RPMI7951 (cell line): ENCODE results near the gene DCANP1. TPM values are rescaled to one million over a fixed set of nuclear protein-coding genes. Genes with fewer than 3 reads are reported as not detected.

Experiments
- DNase-seq: peaks from one replicate; pipeline ENCODE4 v3.0.0-alpha.2; 2012; ENCODE audit warnings: low read depth
- total RNA-seq: library from RNA; depleted of rRNA; stranded (reverse); fragments of >200 nt; shearing (Covaris generic); gene quantifications from 2 replicates; pipeline ENCODE4 v1.2.3, GENCODE V29; 2014; rRNA removed

Gene DCANP1
- total RNA-seq, 1 experiment from 2014 or later = not detected

DNA sequence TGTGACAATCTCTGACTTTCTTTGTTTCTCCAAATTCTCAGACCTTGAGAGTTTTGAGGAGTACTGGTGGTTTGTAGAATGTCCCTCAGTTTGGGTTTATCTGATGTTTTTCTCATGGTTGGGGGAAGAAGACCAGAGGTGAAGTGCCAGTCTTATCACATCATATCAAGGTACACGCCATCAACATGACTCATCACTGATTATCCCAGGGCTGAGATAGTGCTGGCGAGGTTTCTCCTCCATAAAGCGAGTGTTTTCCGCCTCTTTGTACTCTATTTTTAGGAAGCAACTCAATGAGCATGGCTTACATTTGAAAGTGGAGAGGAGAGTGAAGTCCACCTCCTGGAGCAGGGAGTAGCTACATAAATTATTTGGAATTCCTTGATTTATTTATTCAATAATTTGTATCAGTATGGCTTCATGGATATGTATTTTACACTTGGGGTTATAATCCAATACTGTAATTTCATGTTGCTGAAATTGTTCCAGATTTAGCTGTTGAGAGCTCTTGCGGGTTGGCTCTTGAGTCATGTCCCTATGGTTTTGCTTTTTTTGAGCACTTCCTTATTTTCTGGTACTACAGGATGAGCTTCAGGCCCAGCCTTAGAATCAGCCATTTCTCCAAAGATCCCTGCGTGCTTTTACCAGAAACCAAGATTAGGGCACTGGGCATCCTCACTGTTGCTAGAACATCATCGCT, 23.9 kb downstream of the DCANP1 start:
- peak; percentile 59 for DNase-seq

DNA sequence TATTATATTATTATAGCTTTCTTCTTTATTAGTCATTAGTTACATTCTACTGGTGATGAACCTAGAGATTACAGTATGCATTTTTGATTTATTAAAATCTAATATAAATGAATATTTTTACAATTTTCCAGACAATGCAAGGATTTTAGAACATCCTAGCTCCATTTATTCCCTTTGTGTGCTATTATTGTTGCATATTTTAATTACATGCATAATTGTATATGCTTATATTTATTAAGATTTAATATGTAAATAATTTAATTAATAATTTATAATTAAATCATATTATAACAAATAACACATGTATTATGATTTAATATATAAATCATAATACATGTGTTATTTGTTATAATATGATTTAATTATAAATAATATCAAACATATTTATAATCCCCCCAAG, 24.7 kb downstream of the DCANP1 start:
- DNase-seq = no peak

DNA sequence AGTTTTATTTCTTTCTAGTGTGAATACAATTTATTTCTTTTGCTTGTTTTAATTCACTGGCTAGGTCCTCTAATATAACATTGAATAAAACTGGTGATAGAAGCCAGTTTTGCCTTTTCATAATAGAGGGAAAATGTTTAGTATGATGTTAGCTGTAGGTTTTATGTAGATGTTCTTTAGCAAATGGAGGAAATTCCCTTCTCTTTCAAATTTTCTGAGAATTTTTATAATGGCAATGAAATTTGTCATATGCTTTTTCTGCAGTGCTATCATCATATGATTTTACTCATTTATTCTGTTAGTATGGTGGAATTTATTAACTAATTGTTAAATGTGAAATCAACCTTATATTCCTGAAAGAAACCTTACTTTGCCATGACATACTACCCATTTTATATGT, 30.1 kb downstream of the DCANP1 start:
- no peak for DNase-seq

DNA sequence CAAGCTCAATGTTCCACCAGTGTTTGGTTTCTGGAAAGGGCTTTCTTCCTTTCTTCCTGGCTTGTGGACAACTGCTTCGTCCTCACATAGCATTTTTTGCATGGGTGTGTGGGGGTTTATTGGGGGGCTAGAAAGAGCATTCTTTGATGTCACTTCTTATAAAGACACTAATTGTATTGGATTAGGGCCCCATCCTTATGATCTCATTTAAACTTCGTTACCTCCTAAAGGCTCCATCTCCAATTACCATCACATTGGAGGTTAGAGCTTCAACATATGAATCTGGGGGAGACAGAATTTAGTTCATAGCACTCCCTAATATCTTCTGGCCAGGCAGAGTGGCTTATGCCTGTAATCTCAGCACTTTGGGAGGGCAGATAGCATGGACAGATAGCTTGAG, 42.1 kb downstream of the DCANP1 start:
- DNase-seq = no peak

DNA sequence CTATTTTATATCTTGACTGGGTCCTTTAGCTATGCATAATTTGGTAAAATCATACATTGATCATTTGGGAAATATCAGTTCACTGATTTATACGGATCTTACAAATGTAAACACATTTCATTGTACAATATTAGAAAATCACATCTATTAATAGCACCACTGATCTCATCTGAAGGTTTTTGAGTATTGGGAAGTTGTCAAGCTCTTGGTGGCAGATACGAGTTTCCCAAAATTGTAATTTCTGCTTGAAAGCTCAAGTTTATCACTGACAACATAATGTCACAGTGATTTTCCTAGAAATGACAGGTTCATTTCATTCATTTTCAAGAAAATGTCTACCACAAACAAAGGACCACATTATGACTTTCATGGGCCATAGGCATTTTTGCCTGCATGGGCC, 45.1 kb downstream of the DCANP1 start:
- DNase-seq = no peak

DNA sequence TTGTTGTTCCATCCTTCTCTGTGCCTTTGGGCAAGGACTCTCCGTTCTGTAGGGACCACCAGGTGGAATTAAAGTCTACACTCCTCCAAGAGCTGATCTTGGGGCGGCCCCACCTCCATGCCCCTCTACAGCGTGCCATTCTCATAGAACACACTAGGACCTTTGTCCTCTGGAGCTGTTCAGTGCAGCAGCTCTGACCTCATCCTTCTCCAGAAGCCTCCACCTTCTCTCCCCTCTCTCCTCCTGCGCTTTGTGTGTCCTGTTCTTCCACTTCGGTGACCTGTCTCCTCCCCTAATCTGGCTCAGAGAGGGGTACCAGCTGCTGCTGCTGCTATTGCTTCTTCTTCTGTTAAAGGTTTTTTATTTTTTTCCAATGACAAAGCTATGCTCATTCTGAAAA, 46.3 kb downstream of the DCANP1 start:
- no peak for DNase-seq

DNA sequence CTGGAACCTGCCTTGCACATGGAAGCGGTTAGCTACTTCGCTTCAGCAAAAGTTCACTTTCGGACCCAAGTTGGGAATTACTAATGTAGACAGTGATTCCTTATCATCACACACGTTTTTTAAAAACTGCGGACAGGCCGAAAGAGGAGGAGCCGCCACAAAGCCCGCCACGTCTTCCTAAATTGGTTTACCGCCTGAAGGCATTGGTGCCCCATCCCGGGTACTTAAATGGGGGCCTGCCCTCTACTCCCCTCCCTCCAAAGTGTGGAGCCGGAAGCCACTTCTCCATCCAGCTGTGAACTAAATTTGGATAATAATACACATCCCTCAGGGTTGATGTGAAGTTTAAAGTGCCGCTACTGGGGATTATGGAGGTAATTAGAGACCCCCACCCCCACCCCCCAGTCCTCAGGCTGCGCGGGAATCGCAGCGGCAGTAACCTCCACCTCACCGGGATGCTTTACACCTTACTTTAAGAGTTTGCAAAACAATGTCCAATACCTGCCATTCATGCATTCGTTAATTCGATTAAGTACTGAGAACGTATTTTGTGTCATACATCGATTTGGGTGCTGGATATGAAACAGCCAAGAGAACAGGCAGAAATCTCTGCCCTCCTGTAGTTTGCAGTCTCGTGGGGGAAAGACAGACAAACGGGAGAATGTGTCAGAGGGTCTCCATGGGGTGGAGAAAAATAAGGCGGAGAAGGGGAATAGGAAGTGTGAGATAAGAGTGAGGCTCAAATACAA, 47.2 kb downstream of the DCANP1 start:
- no peak for DNase-seq

DNA sequence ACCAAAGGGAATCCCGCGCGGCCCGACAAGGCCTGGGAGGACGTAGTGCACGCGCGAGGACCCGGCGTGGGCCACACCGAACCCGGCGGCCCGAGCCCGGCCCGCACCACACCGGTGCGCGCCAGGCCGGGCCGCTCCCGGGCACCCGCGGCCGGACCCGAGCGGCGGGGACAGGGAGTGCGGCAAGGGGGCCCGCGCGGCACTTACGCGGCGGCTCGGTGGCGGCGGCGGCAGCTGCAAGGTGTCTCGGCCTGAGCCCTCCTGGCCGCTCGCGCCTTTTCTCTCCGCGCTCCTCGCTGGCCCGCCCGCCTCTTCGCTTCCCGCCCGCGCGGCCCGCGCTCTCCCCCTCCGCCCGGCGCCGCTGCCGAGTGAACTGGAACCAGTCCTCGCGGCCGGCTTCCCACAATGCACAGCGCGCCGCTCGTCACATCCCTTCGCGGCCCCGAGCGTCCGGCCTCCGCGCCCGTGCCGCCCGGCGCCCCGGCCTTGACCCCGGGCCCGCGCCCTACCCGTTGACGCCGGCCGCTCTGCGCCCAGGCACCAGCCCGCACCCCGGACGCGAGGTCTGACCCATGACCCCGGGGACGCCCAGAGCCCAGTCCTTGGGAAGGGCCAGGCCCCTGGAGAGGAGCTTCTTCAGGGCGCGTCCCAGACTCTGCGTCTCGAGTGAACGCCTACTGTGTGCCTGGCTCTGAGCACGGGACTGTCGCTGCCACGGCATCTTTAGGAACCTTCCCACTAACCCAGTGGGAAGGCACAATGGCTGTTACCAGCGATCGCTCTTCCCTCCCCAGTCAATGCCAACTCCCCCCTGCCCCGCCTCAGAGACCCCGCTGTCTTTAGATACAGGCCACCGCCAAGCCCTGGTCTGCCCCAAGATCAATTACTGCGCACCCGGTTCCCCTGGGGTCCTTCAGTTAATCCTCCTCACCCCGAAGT, 48.0 kb downstream of the DCANP1 start, which contains the start of gene MACROH2A1:
MACROH2A1 (minus strand) TSS at position 377 of the 939 bp plus-strand sequence. CDS start 10,138 bp downstream, outside the sequence.
- peak; percentile 83 for DNase-seq

DNA sequence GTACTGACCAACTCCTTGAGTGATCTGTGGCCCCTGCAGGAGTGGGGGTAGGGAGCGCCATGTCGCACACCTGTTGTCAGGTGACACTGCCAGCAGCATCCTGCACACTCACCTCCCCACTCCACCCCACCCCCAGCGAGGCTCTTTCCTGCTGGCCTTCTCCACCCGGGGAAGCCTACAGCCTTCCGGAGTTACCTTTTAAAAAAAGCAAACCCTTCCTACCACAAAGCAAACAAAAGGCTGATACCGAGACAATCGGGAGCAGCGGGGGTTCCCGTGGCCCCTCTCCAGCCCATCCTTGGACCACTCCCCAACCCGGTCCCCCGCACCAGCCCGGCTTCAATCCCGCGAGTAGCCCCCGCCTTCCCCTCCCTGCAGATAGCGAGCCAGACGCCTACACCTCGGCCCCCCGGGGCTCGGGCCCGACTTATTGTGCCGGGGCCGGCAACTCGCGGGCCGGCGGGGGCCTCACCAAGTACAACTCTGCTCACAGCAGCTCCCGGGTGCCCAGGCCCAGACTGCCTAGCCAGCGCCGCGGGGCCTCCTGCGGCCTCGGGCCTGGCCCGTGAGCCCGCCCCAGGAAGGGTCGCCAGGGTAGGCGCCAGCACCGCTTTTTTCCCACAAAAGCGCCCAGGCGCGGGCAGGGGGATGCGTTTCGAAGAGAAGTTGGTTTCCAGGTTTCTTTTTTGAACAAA, 48.8 kb downstream of the DCANP1 start:
- DNase-seq = no peak

DNA sequence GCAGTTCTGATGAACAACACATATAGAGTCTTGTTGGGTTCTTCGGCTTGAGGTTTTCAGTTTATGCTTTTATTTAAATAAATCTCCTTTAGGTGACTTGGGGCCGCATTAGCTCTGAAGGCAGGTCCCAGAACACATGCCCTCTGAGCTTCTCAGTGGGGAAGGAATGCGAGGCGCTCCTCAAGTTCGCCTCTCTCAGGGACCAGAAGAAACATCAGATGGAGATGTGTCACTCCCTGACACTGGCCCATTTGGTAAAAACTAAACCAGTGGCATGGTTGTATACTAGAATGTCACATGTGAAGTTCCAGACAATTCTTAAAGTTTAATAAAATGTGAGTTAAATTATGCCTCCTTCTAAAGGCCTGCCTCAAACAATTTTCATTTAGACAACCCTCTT, 50.1 kb downstream of the DCANP1 start:
- DNase-seq = no peak

DNA sequence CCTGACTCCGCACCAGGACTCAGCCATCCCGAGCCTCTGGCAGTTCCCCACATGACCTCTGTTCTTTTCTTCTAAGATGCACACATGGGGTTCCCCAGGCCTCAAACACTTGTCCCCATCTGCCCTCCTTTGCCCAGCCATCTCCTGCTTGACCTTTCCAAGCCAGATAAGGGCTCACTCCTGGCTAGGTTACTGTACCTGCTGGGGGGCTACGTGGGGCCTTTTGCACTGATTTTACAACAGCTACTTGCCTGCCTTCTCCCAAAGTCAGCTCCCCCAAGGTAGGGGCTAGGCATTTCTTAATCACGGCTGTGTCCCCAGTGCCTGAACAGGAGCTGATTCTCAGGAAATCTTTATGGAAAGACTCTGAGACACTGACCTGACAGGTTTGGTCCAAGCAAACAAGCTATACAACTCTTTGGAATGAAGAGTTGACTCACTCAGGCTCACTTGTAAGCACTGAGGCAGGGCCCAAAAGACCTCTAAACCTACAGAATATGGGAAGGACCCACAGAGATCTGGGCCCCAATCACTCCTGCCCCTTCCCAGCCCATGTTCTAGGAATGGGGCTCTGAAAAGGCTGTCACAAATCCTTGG, 50.6 kb downstream of the DCANP1 start:
- DNase-seq = no peak

DNA sequence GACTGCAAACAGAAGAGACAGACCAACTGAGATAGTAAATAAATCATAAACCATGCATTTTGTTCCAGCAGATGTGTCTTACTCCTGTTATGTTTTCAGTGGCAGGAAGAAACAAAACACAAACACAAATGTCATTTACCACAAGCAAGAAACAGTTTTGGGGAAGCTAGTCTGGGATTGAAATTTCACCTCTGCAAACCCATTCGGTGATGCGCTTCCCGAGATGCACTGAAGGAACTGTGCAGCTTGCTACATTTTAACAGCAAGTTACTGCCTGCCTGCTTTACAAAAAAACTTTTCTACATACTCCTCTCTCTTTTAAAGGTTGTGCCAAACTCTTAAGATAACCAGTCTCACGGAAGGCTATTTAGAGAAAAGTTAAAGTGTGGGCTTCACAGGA, 51.3 kb downstream of the DCANP1 start:
- no peak for DNase-seq

DNA sequence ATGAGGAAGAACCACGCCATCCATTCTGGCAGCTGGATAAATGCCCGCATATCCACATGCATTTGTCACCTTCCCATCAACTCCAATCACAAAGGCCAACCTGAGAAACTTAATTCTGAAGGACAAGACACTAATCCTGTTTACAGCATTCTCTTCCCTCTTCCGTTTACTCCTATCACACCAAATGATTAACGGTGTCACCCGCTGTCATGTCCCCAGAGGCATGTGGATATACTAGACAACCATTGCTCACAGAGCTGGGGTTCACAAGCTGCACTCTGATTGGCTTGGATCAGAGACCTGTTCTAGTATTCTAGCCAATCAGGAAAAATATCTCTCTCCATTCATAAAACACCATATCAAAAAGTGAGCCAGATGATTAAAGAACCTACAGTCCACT, 51.7 kb downstream of the DCANP1 start:
- DNase-seq = no peak

Other genes with a start within 250 kb of the DCANP1 start
- 235 and 252 TPM in 2 replicates for gene MACROH2A1, start 48.1 kb downstream of the DCANP1 start, total RNA-seq
- not detected in 2 replicates for gene TIFAB, start 5.0 kb upstream of the DCANP1 start, total RNA-seq
- not detected in 2 replicates for gene NEUROG1, start 88.6 kb upstream of the DCANP1 start, total RNA-seq
- gene CXCL14, start 131.6 kb upstream of the DCANP1 start, total RNA-seq = not detected in 2 replicates